Measurements from ENCODE around the gene C16orf78.

C16orf78 gene

GRCh38 chr16:49424961-49425360, 51.4 kb downstream of the C16orf78 start:
- TF ChIP-seq CTCF (IDR thresholded peaks at IDR 0.05; ENCODE audit: low read depth, low read length, missing control alignments): no peak
- DNase-seq (ENCODE audit: low read depth): no peak
- H3K4me3 ChIP-seq (ENCODE audit: low read depth, low read length): no peak overlapping the region

- no peak overlapping the region for H3K4me3 ChIP-seq (ENCODE audit: low read depth, low read length)
- TF ChIP-seq CTCF (IDR thresholded peaks at IDR 0.05; ENCODE audit: low read depth, low read length, missing control alignments): no peak
- DNase-seq (ENCODE audit: low read depth): no peak
These were observed 54.2 kb downstream of the C16orf78 start for GRCh38 chr16:49427771-49428170.

- H3K4me3 ChIP-seq (ENCODE audit: low read depth, low read length): no peak overlapping the region
- DNase-seq (ENCODE audit: low read depth): no peak
- no peak for TF ChIP-seq CTCF (IDR thresholded peaks at IDR 0.05; ENCODE audit: low read depth, low read length, missing control alignments)
These were observed 55.2 kb downstream of the C16orf78 start for GRCh38 chr16:49428808-49429207.

GRCh38 chr16:49431040-49431439, 57.4 kb downstream of the C16orf78 start:
- no peak for TF ChIP-seq CTCF (IDR thresholded peaks at IDR 0.05; ENCODE audit: low read depth, low read length, missing control alignments)
- no peak for DNase-seq (ENCODE audit: low read depth)

GRCh38 chr16:49431591-49432290, 58.1 kb downstream of the C16orf78 start:
- no peak for DNase-seq (ENCODE audit: low read depth)
- TF ChIP-seq CTCF (IDR thresholded peaks at IDR 0.05; ENCODE audit: low read depth, low read length, missing control alignments): no peak
- H3K4me3 ChIP-seq (ENCODE audit: low read depth, low read length): no peak overlapping the region

More at GRCh38 chr16:49431040-49431439, 57.4 kb downstream of the C16orf78 start:
- H3K4me3 ChIP-seq (ENCODE audit: low read depth, low read length): no peak overlapping the region

GRCh38 chr16:49434733-49435132, 61.1 kb downstream of the C16orf78 start:
- DNase-seq (ENCODE audit: low read depth): no peak
- H3K4me3 ChIP-seq (ENCODE audit: low read depth, low read length): no peak overlapping the region

More at GRCh38 chr16:49434733-49435132, 61.1 kb downstream of the C16orf78 start:
- no peak for TF ChIP-seq CTCF (IDR thresholded peaks at IDR 0.05; ENCODE audit: low read depth, low read length, missing control alignments)
